Adrenal gland (tissue), 5 donors: Measurements from ENCODE around the gene CYP2S1.

ENCODE experiments used
- CTCF ChIP-seq, 6 experiments: fragments of 450-650 bp in 4 of 6; fragments of 200-600 bp in 2 of 6; sonication (generic) in 1 of 6; IDR thresholded peaks; 1 replicate in 5 of 6; 2 replicates in 1 of 6; pipeline versions ENCODE4 v1.5.1 to v1.8.0; 2016 to 2021; ENCODE audit warnings: antibody characterized with exemption in 6 of 6, mild to moderate bottlenecking in 2 of 6, moderate library complexity in 1 of 6
- POLR2A ChIP-seq, 2 donors: fragments of 450-650 bp; IDR thresholded peaks; one replicate each; pipeline ENCODE4 v1.6.1; 2017; ENCODE audit warnings: antibody characterized with exemption in 2 of 2, mild to moderate bottlenecking in 2 of 2, moderate library complexity in 1 of 2
- donor health status: DM: no; HTN: no; CAD: no.

GRCh38 chr19:41239961-41240574 is 47.0 kb downstream of the CYP2S1 start:
- TF ChIP-seq CTCF (IDR thresholded peaks at IDR 0.05) (no peak), POLR2A (IDR thresholded peaks at IDR 0.05) (no peak)
